ENCODE measurements around the gene ACTL10.
"Not testable (repeated sequence)": the region's sequence is repeated elsewhere in the genome, so short reads cannot be mapped to it uniquely, and the experiment has no call there.

ACTL10 gene

GRCh38 chr20:33666293-33667244 is at the start of gene ACTL10:
Gene ACTL10, plus strand, starts transcription at chr20:33666943. Its CDS starts 555 bp downstream, at chr20:33667498.
- DNase-seq (ENCODE audit: low read depth in 2 of 2) = peak; percentile 84 to 85

DNA sequence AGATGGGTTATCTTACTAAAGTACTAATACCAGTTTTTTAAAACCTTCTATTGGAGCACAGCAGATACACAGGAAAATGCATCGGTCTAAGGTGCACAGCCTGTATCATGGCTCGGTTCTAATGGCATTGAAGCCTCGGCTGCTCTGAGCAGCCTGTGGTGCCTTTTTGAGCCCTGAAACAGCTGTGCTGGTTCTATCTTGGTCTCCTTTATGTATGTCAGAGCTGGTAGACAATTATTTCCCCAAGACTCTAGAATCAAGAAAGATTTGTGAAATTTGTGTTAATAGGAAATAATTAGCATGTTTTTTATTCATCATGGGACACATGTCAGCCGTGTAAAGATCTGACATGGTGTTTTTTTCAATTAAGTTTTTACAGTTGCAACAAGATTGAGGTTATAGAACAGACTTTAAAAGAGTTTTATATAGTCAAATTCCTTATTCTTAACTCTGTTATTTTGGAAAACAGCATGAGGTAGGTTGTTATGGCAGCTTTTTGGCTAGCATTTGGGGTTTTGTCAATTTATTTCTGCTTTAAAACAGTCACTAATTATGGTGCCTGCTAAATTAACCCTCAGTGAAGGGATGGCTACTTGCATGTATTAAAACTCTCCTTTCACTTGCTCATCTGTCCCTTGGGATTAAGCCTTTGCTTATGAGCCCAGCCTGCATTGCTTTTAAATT is 44.9 kb upstream of the ACTL10 start:
- no peak for DNase-seq (ENCODE audit: low read depth in 2 of 2)

- DNase-seq (ENCODE audit: low read depth in 2 of 2) = no peak
These were observed 43.9 kb upstream of the ACTL10 start for GRCh38 chr20:33622705-33623365.

DNA sequence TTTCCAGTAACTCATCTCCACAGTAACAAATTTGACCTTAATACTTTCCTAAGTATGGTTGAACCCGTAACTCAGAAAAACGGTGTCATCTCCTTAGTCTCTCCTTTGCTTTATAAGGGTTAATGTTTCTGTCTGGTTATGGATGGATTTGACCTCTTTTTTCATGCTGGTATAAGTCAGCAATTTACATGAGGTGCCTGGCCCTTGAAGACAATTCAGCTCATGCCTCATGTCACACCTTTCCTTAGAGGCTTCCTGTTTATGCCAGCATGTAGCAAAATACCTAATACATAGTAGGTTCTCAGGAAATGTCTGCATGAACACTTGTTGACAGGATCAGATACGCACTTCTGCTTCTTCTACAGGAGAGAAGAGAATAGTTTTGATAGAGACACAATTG is 42.3 kb upstream of the ACTL10 start:
- DNase-seq (ENCODE audit: low read depth in 2 of 2) = no peak

- DNase-seq (ENCODE audit: low read depth in 2 of 2) = no peak
These were observed 40.6 kb upstream of the ACTL10 start for GRCh38 chr20:33626190-33626589.

- no peak for DNase-seq (ENCODE audit: low read depth in 2 of 2)
These were observed 39.0 kb upstream of the ACTL10 start for GRCh38 chr20:33627577-33628216.

- DNase-seq (ENCODE audit: low read depth in 2 of 2) = no peak
These were observed 37.2 kb upstream of the ACTL10 start for GRCh38 chr20:33629533-33629932.

GRCh38 chr20:33629979-33630378 is 36.8 kb upstream of the ACTL10 start:
- DNase-seq (ENCODE audit: low read depth in 2 of 2) = no peak

DNA sequence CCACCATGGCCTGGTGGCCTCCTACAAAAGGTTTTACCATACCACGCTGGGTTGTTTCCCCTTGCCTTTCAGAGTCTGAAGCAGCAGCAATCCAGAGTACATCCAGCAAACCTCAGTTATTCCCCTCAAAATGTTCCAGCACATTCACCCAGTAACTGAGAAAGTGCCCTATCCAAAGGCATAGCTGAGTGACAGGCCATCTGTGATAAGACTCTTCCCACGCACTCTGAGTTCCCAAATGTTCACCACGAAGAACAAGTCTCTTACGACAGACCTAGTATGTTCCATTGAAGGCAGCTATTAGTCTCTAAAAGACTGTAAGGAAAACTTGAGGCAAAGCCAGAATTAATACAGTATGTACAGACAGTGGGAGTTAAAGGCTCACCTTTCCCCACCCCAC is 36.2 kb upstream of the ACTL10 start:
- DNase-seq (ENCODE audit: low read depth in 2 of 2) = no peak

DNA sequence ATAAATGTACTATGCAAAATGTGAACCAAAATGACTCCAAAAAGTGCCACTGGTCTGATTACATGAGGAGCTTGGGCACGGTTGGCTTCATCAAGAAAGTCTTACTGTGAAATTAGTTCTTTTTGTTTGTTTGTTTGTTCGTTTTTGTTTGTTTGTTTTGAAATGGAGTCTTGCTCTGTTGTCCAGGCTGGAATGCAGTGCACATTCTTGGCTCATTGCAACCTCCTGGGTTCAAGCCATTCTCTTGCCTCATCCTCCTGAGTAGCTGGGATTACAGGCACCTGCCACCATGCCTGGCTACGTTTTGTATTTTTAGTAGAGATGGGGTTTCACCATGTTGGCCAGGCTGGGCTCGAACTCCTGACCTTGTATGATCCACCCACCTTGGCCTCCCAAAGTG is 34.8 kb upstream of the ACTL10 start:
- not testable (repeated sequence) for DNase-seq (ENCODE audit: low read depth in 2 of 2)

GRCh38 chr20:33635341-33635740 is 31.4 kb upstream of the ACTL10 start:
- DNase-seq (ENCODE audit: low read depth in 2 of 2) = no peak

- no peak for DNase-seq (ENCODE audit: low read depth in 2 of 2)
These were observed 30.0 kb upstream of the ACTL10 start for GRCh38 chr20:33636776-33637175.

DNA sequence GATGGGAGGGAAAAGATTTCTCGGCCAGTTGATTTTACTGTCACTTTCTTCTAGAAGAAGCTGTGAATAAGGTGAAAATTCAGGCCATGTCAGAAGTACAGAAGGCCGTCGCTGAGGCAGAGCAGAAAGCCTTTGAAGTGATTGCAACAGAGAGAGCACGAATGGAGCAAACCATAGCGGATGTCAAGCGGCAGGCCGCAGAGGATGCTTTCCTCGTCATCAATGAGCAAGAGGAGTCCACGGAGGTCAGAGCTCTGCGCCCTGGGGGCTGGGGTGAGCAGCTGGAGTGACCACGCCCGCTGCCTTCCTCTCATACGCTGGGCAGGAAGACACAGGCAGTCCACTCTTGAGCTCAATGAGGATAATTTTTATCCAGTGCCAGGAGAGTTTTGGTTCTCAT is 26.5 kb upstream of the ACTL10 start:
- no peak for DNase-seq (ENCODE audit: low read depth in 2 of 2)

GRCh38 chr20:33644313-33645071 is 22.3 kb upstream of the ACTL10 start:
- DNase-seq (ENCODE audit: low read depth in 2 of 2) = no peak

DNA sequence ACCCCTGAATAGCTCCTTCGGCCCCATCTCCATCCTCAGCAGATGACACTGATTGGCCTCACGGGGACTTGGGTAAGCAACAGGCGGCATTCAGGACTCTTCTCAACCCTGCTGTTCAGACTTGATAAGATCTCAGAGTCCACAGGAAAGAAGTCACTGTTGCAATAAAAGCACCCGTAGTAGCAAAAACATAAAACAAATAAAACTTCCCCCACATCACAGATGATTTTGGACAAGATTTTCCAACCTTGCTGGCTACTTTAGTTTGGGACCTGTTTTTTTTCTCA is 21.7 kb upstream of the ACTL10 start:
- no peak for DNase-seq (ENCODE audit: low read depth in 2 of 2)

DNA sequence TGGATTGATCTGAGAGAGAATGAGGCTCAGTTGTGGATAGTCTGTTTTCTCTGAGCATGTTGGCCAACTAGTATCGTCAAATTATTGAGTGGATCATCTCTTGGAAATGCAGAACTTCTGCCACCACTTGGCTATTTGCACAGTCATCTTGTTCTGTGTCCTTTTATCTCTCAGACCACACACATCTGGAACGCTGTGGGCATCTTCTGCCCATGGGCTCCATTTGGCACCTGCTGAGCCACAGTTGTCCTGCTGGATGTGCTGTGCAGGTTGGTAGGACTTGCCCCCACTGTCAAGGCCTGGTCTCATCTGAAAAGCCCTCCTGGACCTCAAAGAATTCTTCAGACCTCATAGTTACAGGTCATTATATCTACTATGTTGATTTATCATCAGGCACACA is 21.3 kb upstream of the ACTL10 start:
- no peak for DNase-seq (ENCODE audit: low read depth in 2 of 2)

DNA sequence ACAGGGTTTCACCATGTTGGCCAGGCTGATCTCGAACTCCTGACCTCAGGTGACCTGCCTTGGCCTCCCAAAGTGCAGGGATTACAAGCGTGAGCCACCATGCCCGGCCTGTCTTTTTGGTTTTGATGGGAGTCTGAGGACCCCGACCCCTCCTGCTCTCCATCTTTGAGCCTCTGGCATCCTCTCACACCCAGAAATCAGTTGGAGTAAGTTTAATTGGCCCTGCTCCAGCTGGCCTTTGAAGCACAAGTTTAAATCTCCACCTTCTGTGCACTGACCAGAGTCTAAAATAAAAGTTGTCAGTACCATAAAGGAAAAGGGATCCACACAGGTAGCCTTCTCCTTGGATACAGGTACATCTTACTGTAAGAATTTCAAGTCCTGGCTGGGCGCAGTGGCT is 20.6 kb upstream of the ACTL10 start:
- DNase-seq (ENCODE audit: low read depth in 2 of 2) = no peak

DNA sequence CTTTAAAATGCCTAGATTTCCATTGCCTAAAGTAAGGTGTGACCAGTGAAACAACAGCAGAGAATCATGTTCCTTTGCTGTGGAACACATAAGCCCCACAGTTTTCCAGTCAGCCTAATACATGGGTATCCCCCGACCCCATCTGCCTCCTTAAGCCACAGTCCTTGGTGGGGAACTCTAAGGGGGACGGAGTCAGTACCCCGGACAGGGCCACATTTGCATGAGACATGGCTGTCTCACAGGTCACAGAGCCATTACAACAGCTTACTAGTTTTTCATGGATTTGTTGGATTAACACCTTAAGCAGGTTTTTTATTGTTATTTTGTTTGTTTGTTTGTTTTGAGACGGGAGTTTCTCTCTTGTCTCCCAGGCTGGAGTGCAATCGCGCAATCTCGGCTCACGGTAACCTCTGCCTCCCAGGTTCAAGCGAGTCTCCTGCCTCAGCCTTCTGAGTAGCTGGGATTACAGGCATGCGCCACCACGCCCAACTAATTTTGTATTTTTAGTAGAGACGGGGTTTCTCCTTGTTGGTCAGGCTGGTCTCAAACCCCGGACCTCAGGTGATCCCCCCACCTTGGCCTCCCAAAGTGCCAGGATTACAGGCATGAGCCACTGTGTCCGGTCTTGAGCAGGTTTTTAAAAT is 19.7 kb upstream of the ACTL10 start:
- DNase-seq (ENCODE audit: low read depth in 2 of 2) = not testable (repeated sequence)

GRCh38 chr20:33647603-33648395 is 18.9 kb upstream of the ACTL10 start:
- DNase-seq (ENCODE audit: low read depth in 2 of 2) = no peak

- DNase-seq (ENCODE audit: low read depth in 2 of 2) = no peak
These were observed 18.2 kb upstream of the ACTL10 start for GRCh38 chr20:33648396-33649004.

Data from stimulated activated CD8-positive, alpha-beta memory T cell treated with anti-CD3 and anti-CD28 coated beads, Interleukin-15, amount 100 ng/mL, for 48 hours (primary cell).